ENCODE measurements around the gene WDFY3.

The WDFY3 gene

DNA sequence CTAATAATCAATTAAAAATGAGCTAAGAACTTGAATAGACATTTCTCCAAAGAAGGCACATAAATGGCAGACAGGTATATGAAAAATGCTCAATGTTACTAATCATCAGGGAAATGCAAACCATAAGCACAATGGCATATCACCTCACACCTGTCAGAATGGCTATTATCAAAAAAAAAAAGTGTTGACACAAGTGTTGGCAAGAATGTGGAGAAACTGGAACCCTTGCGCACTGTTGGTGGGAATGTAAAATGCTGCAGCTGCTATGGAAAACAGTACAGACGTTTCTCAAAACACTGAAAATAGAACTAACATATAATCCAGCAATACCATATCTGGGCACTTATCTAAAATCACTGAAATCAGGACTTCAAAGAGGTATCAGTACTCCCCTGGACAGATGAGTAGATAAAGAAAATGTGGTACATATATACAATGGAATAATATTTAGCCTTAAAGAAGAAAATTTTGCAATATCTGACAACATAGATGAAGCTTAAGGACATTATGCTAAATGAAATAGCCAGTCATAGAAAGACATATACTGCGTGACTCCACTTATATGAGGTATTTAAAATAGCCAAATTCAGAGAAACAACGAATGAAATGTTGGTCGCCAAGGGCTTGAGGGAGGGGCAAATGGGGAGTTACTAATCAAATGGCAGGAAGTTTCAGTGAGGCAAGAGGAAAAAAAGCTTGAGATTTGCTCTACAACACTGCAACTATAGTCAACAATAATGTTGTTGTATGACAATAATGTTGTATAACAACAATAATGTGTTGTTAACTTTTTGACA lies 175.5 kb downstream of the WDFY3 start:
- no peak for DNase-seq

DNA sequence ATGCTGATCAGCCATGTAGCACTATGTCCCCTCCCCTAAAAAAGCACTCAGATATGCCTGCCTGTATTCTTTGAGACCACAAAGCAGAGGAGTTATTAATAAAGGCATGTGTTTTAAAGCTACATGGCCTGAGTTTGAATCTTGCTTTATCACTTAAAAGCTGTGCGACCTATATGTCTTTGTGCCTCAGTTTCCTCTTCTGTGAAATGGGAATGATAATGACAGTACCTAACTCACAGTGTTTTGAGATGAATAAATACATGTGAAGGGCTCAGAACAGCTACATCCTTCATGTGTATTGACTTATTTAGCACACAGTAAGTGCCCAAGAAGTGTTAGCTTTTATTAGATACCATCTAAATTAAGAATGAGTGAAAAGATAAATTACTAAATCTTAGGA lies 180.0 kb downstream of the WDFY3 start:
- DNase-seq, result no peak

DNA sequence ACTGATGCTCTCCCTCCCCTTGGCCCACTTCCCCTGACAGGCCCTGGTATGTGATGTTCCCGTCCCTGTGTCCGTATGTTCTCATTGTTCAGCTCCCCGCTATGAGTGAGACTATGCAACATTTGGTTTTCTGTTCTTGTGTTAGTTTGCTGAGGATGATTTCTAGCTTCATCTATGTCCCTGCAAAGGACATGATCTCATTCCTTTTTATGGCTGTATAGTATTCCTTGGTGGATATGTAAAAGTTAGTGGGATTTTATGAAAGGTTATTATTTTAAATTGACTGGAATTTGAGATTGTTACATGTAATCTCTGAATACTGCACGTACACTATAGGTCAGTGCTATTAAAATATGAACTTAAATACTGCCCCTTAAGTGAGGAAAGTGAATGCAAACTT lies 184.0 kb downstream of the WDFY3 start:
- DNase-seq, result no peak

DNA sequence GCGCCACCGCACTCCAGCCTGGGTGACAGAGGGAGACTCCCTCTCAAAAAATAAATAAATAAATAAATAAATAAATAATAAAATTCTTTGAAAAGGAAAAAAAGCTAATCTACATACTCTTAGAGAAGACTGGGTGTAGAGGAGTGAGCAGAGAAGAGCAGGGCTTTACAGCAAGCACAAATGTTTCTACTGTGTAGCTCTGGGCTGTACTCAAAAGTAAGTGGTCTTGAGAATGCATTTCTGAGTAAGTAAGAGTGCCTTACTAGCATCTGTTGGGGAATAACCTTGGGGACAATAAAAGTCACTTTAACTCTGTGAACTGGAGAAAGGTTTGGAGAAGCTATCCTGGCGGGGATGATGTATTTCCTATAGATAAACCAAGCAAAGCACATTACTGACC lies 185.8 kb downstream of the WDFY3 start:
- DNase-seq, result no peak

DNA sequence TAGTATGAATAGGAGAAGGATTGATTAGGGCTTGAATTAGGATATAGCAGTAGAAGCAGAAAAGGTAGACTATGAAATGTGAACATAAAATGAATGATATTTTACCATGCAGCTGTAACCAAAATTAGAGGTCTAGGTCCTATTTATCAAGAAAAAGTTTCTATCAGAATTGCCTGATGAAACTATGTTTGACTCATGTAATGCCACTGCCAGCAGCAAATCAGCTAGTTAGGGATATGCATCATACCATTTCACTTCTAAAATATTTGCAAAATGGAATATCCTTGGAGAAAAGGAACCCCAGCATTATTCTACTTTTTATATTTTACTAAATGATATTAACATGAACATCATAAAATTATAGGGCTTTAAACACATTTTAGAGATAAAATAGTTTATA lies 188.4 kb downstream of the WDFY3 start:
- no peak for DNase-seq

DNA sequence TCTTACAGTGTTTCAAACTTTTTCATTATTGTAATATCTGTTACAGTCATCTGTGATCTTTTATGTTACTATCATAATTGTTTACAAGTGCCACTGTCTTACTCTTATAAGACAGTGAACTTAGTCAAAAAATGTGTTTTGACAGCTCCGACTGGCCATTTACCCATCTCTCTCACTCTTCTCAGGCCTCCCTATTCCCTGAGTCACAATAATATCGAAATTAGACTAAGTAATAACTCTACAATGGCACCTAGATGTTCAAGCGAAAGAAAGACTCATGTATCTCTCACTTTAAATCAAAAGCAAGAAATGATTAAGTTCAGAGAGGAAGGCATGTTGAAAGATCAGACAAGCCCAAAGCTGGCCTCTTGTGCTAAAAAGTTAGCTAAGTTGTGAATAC lies 199.3 kb downstream of the WDFY3 start:
- no peak for DNase-seq

DNA sequence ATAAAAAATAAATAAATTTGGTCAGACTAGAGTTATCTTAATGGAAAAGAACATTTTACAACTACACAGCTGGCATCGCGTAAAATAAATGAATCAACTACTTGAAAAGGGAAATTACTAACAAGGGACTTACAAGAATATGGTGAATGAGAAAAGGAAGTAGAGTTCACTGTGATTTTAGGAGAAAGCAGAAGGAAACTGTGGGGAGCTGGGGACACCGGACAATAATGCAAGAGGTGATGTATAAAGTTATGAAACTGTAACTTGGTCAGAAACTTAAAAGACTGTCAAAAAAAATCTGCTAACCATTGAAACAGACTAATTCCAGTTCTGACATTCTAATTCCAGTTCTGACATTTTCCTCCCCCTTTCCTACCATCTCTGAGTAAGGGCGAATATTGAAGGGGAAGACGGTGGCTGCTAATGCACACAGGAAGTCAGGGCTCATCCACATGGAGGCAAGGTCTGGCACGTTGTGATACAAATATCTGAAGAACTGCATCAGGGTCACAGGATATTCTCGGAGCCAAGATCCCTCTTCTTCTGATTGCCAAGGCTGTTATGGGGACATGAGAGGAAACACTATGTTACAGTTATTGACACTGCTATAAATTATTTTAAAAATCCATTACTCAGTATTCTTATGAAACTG lies 213.0 kb downstream of the WDFY3 start:
- no peak for DNase-seq

DNA sequence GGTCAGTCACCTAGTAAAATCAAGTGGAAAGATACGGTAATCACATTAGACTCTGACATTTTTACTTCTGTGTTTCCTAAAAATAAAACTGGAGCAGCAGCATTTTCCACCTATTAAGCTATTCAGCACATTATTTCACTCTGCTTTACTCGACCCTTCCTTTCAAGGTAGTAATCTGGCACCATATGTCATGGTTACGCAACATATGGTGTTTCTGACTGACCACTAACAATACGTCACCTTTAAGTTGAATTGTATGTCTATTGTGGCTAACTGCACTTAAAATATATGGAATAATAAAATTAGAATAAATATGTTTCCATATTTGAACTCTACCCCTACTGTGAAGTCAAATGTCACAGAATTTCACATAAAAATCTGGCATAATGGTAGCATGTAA lies 214.8 kb downstream of the WDFY3 start:
- DNase-seq, result no peak

DNA sequence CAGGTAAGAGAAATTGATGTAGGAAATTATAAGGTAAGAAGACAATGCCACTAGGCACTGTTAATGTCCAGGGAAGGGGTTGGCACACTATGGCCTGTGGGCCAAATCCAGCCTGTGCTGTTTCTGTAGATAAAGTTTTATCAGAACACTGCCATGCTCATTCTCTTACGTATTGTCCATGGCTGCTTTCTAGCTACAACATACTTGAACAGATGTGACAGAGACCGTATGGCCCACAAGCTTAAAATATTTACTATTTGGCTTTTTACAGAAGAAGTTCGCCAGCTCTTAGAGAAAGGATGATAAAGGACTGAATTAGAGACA lies 215.6 kb downstream of the WDFY3 start:
- no peak for DNase-seq

DNA sequence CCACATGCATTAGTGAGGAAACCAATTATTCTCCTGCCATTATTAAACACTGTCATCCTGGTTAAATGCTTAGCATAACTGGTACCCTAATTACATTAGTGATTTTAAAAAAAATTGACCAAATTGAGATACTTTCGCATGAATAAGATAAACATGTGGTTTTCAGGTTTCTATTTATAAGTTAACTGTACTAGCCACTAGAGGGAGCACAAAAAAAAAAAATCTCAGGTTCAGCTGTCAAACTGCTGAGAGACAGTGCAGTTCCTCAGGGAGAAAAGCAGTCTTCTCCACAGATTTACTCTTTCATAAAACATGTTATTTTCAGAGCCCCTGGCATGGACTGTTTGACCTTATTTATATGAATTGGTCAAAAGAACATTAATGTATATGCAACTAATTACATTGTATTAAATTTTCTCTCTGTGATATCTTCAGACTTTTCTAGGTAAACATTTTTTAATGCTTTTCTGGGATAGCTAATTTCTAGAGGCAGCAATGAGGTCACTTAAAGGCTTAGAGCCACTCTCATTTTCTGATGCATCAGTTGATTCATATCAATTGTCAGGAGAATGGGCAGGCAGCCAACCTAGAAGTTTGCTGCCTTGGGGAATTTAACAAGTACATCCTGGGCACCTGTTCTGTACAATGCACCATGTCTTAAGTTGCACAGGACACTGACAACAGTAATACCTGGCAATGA lies 216.1 kb downstream of the WDFY3 start:
- no peak for DNase-seq

DNA sequence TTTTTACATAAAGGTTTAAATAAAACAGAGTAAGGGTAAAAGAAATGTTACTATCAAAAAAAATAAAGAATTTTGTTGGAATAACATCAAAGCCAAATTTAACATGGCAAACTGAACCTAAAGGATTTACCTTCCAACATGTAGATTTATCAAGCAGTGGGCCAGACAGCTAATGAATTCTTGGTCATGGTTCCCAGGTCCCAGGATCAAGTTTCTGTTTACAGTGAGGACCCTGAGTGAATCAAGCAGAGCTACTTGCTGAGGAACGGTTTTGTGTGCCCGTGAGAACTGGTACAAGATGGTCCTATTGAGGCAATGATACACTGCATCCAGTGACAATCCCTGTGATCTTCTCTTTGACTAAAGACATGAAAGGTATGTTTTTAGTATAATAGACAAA lies 226.4 kb downstream of the WDFY3 start:
- DNase-seq, result no peak

DNA sequence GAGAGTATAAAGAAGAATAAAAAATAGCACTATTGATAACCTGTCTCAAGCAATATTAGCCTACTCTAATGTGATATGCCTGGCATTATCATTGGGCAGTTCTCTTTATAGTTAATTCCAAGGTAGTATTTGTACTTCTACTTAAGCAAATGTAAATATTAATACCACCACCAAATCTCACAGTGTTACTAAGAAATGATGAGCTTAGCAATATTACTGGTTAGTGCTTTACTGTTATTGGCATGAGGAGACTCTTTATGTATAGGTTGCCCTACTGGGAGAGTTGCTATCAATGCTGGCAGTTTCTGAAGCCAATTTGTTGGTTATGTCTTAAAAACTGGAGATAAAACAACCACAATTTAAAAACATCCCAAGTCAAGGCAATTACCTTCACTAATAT lies 227.9 kb downstream of the WDFY3 start:
- no peak for DNase-seq

DNA sequence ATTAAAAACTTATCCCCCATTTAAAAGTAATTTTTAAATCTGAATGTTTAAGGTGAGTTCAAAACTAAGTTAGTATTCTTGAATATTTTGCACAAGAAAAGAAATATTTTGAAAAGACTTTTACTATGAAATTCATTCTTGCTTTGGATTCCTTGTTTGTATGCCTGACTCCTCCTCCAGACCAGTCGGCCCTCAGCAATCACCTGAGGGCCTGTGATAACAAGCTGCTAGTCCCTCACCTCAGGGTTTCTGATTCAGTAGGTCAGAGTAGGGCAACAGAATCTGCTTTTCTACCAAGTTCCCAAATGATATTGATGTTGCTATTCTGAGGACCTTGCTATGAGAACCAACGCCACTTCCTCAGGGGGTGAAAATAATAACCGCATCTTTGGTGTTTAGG lies 228.8 kb downstream of the WDFY3 start:
- DNase-seq, result no peak

DNA sequence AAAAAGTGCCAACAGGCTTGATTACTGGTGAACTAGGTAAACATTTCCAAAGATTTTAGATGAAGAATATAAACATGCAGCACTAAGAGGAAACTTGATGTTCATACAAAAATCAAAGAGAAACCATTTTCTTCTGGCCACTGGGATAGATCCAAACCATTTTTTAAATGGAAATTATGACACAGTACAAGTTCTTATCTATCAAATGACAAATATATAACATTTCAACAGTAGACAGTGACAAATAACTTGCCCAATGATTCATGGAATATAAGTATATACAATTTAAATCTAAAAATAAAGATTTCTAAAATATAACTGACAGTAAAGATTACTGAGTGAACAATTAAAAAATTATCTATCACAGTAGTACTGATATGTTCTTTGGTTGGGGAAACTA lies 232.5 kb downstream of the WDFY3 start:
- no peak for DNase-seq

DNA sequence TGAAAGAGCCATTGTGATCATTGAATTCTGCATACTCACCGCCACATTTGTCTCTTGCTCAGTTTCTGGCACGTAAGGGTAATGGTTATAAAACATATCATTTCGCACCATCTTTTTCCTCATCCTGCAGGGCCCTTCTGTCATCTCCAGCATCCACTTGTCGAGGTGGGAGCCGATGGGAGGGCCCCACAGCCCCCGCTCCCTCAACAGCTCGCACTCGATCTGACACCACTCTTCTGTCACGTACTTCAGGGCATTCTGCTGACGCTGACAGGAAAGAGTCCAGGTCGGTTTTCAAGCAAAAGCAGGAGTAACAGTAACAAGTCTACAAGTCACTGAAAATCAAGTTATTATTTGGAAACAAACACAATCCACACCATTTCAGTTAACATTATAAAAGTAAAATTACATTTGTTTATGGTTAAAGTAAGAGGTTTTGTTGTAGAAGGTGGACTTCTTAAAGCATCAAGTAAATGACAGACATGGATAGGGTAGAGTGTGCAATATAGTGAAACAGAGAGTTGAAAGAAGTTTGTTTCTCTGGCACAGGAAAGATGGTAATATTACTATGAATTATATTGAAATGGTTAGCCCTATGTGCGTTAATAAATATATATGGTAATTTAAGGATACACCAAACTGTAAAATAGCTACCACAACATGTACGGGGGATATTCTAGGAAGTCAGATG lies 233.0 kb downstream of the WDFY3 start:
- DNase-seq, result no peak

DNA sequence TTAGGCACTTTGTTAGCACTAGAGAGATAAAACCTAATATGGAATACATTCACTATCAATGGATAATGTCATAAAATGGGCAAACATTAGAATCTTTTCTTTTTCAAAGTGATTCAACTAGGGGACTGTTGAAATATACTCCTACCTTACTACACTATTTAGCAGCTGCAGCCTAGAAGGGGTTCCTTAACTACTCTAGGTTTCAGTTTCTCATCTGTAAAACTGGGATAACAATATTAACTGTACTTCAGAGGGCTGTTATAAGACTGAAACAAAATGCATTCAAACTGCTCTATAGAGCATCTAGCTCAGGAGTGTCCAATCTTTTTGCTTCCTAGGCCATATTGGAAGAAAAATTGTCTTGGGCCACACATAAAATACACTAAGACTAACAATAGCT lies 236.1 kb downstream of the WDFY3 start:
- DNase-seq, result no peak

DNA sequence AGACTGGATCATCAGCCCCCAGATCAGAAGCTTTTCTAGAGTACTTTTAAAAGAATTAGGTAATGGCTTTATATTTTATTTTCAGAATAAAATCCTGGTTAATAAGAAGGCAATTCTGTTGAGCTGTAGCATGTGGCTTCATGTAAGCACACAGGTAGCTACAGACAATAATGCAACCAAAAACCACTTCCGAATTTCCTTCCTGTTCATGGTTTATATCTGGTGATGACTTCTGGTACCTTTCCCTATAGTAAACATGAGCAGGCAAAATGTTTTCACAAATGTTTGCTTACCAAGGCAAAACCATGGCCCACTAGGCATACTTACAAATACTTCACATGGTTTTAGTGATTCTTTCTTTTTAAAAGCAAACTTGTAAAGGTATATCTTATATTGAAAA lies 239.0 kb downstream of the WDFY3 start:
- DNase-seq, result no peak

DNA sequence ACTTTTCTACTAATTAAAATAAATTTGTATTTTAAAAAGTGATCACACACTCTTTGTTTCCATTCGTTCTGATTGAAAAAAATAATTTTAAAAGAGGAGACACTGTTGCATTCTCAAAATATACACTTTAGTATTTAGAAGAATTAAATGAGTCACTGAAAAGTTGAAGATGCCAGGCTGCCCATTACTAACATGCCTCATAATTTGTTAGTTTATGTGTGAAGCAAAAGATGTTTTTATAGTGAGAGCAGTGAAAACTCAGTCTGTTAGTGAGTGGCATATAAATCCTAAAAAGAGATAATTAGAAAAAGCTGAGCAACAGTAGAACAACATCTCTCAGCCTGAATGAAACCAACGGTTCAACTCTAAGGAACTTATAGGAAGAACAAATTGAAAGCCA lies 240.1 kb downstream of the WDFY3 start:
- no peak for DNase-seq

DNA sequence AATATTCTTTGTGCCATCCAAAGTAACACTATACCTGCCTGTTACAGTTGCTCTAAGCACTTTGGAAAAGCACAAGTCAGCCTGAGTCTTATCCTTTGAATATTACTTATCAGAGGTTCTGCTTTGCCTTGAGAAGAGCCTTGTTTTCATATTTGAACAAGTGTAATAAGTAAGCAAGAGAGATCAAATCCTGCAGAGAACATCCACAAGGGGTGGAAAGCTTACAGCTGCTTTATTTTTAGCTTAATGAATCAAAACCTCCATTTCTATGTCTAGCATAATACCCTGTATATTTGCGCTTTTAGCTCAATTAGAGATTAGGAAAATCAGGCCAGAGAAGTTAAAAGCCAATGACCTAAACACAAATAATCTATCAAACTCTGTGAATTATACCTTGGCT lies 243.8 kb downstream of the WDFY3 start:
- no peak for DNase-seq

DNA sequence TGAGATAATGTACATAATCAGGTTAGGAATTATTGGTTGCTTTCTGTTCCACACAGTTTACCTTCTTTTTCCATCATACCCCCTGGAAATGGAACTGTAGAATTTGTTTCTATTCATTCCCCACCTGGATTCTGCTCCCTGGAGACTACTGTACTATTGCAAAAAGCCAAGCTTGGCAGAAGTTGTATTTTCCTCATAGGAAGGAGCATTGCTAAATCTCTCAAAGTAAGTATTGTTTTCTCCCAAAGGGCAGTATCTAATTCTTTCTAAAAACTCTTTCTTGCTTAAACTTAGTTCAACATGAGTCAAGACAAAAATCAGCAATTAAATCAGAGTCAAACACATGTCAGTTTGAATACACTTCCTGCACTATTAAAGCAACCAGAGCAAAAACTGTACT lies 247.4 kb downstream of the WDFY3 start:
- no peak for DNase-seq

DNA sequence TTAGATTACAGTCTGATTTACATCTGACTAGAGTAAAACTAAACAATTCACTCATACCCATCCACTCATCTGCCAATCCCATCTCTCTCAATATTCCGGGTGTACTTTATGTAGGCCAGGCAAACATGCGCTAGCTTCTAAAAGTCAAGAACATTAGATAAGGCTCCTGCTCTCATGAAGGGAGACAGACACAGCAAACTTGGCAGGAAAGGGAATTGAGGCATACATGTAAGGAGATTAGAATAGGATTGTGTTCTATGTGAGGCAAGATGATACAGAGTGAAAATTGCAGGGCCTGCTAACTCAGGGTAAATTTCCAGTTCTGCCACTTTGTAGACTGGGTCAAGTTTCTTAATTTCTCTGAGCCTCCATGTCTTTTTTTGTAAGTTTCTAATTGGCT lies 247.8 kb downstream of the WDFY3 start:
- DNase-seq, result no peak

DNA sequence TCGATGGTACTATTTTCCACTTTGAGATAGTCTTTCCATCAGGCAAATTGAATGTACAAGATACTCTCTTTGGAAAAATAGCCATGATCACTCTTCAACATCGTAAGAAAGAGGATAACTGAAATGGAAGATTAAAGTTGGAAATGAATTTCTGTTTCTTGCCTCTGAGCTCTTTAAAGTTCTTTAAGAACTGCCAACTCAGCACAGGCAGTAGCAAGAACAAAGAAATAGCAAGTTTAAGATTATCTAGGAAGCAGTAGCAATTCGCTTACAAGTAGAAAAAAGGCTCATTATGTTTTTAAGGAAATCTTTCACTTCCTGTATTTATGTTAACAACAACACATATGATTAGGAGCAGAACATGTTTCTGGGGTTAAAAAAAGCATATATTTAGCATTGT lies 255.9 kb downstream of the WDFY3 start:
- DNase-seq, result no peak

DNA sequence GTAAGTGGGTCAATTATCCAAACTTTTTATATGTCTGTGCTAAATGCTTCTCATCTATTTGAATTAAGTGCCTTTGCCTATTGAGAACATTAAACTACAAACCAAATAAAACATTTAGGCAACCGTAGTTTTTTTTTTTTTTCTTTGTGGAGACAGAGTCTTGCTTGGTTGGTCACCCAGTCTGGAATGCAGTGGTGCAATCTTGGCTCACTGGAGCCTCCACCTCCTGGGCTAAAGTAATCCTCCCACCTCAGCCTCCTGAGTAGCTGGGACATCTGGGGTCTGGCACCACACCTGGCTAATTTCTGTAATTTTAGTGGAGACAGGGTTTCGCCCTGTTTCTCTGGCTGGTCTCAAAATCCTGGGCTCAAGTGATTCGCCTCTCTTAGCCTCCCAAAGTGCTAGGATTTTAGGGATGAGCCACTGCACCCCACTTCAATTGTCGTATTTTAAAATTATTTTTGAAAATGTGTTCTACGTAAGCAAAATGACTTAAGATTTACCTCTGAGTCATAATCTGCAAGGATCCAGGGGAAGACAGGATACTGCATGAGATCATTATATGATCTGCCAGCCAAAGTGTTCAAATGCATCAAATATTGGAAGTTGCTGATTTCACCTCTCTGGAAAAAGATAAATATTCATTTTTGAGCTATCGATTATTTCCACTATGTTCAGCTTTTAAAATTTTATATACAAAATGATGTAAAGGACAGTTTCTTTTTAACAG lies 257.9 kb downstream of the WDFY3 start:
- DNase-seq, result no peak

Data from stimulated activated CD4-positive, alpha-beta T cell treated with anti-CD3 and anti-CD28 coated beads, Interleukin-1b, Interleukin-23, amount 100 ng/mL, for 48 hours (primary cell).